HG02885 (cell line): ENCODE data around the gene SKIL.
A peak's percentile ranks its signal among the peaks of the same experiment; 100 is the strongest.
"Not testable (repeated sequence)": the region's sequence is repeated elsewhere in the genome, so short reads cannot be mapped to it uniquely, and the experiment has no call there.

Experiments used
- ATAC-seq: cut with Tn5 transposase; IDR thresholded peaks from one replicate; pipeline ENCODE4 v1.9.1; 2021; ENCODE audit warnings: mild to moderate bottlenecking; ENCODE audit not compliant: unreplicated experiment, poor library complexity

Gene SKIL, protein sequence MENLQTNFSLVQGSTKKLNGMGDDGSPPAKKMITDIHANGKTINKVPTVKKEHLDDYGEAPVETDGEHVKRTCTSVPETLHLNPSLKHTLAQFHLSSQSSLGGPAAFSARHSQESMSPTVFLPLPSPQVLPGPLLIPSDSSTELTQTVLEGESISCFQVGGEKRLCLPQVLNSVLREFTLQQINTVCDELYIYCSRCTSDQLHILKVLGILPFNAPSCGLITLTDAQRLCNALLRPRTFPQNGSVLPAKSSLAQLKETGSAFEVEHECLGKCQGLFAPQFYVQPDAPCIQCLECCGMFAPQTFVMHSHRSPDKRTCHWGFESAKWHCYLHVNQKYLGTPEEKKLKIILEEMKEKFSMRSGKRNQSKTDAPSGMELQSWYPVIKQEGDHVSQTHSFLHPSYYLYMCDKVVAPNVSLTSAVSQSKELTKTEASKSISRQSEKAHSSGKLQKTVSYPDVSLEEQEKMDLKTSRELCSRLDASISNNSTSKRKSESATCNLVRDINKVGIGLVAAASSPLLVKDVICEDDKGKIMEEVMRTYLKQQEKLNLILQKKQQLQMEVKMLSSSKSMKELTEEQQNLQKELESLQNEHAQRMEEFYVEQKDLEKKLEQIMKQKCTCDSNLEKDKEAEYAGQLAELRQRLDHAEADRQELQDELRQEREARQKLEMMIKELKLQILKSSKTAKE

GRCh38 chr3:170357176-170358041 lies at the start of gene SKIL:
Gene SKIL, plus strand, starts transcription at chr3:170357715. Its CDS starts 2,617 bp downstream, at chr3:170360332.
- peak; percentile 55 for ATAC-seq

DNA sequence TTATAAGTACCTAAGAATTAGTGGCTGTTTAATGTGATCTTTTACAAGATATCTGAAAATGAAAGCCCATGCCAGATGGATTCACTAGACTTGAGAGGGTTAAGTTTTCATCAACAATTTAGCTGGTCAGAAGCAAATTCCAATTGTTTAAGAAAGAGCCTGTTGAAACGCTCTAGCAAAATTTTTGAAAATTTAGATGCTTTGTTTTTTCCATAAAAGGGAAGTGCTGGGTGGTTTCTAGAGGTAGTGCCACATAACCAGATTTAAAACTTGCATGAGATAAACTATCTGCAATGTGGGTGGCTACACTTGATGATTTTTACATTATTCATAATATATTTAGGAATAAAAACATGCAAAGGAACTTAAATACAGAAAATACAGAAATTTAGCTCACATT lies 48.5 kb upstream of the SKIL start:
- no peak for ATAC-seq

- no peak for ATAC-seq
Measured at GRCh38 chr3:170317954-170318353, 39.6 kb upstream of the SKIL start.

GRCh38 chr3:170320461-170321121 lies 36.9 kb upstream of the SKIL start:
- no peak for ATAC-seq

- no peak for ATAC-seq
Measured at GRCh38 chr3:170321321-170322034, 36.0 kb upstream of the SKIL start.

DNA sequence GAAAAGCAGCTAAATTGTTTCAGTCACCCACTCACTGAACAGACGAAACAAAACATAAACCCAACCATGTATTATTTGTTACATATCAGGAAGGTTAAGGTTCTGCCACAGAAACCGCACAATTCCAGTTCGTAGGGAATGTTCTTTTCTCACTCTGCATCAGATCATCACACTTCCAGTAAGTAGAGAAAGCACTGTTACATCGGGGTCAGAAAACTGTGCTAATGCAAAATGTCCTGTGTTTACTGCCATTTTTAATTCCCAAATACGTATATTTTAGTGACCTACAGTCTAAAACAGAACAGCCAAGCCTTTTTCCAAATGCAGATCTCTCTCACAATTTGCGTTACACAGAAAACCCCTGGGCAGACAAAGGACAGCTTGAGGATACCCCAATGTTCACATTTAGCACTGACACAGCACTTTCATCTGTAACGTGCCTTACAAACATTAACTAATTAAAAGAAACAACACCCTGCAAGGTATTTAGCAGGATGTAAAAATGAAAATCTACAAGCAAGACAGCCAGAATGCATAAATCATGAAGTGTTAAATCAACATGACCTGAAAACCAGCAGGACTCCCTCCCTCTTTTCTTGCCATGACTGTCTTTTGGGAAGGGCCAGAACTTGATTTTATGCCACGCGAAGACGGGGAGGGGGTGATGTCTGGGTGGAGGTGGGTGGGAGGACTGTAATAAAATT lies 34.8 kb upstream of the SKIL start:
- ATAC-seq = no peak

DNA sequence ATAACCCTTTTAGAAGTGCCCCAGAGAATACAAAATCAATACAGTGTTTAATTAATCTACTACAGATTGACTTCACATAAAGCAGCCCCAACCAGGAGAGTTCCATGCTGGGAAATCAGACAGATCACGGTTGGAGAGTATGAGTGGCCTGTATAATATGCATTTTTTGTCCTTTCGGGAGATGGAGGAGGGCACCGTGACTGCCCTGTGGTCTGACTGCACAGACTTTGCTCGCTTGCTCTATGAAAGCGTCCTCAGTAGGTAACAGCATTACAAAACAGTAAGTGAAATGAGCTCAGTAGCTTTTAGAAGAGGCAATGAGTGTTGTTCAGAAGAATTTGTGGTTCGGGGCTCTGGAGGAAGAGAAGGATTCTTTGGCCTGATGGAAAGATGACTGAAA lies 34.2 kb upstream of the SKIL start:
- ATAC-seq = no peak

DNA sequence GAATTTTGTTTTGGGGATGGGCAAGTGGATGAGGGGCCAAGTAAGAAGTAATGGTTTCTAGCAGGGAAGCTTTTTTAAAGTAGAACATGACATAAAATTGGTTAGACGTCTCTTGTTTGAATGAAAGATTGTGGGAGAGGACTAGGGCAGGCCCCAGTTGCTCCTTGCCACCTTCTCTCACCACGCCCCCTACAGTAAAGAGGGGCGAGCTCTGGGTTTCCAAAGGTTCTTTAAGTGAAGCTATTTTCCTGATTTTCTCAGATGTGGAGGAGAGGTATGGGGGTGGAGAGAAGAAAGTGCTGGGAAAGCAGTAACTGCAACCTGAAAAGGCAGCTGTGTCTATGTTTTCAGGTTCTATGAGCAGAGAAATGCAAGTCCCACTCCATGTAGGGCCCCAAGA lies 32.6 kb upstream of the SKIL start:
- no peak for ATAC-seq

DNA sequence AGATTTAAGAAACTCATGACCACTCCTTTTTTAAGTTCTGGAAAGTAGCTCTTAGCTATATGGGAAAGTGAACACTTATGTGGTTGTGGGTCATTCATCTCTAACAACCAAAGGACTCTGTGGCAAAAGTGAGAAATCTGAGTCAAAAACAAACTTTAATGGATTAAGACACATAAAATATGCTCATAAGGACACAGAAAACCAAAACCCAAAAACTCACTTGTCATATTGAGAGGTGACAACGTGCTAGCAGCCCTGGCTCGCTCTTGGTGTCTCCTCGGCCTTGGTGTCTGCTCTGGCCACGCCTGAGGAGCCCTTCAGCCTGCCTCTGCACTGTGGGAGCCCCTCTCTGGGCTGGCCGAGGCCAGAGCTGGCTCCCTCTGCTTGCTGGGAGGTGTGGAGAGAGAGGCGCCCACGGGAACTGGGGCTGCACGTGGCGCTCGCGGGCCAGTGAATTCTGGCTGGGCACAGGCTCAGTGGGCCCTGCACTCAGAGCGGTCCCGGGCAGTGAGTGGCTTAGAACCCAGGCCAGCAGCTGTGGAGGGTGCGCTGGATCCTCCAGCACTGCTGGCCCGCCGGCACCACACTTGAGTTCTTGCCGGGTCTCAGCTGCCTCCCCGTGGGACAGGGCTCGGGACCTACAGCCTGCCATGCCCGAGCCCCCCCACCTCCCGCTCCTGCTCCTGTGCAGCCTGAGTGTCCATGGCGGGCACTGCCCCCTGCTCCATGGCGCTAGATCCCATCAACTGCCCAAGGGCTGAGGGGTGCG lies 30.3 kb upstream of the SKIL start:
- no peak for ATAC-seq

DNA sequence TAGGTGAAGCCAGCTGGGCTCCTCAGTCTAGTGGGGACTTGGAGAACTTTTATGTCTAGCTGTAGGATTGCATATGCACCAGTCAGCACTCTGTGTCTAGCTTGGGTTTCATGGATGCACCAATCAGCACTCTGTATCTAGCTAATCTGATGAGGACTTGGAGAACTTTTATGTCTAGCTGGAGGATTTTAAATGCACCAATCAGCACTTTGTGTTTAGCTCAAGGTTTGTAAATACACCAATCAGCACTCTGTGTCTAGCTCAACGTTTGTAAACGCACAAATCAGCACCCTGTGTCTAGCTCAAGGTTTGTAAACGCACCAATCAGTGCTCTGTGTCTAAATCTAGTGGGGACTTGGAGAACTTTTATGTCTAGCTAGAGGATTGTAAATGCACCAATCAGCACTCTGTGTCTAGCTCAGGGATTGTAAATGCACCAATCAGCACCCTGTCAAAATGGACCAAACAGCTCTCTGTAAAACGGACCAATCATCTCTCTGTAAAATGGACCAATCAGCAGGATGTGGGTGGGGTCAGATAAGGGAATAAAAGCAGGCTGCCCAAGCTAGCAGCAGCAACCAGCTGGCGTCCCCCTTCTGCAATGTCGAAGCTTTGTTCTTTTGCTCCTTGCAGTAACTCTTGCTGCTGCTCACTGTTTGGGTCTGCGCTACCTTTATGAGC lies 29.5 kb upstream of the SKIL start:
- not testable (repeated sequence) for ATAC-seq

DNA sequence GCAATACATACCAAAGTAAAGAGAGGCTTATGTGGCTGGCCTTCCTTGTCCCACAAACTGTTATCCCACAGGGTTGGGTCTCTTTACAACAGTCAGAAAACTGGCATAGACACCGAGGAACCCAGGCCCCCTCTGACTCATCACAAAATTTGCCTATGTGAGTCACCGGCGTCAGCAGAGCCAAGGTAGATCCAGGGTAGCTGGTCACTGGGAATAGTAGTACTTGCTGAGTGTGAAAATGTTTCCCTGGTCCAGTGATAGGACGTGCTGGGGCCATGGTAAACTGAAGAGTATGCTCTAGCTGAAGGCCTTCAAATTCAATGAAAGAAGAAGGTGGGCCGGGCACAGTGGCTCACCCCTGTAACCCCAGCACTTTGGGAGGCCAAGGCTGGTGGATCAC lies 27.1 kb upstream of the SKIL start:
- no peak for ATAC-seq

DNA sequence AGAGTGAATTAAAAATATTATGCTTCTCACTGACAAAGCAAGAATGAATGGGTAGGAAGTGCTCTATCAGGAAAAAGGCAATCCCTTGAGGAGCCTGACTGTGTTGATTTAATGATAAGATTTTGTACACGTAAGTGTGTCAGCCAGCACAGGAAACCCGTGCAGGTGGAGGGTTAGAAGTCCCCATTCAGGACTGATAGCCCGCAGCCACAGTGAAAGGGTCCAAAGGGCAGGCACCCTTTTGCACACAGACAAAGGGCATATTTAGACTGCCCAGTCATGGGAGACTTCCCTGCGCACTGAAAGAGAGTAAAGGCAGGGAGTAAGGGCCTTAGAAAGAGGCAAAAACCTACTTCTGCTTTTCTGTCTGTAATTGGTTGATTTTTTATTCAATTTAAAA lies 26.4 kb upstream of the SKIL start:
- no peak for ATAC-seq

GRCh38 chr3:170337420-170337819 lies 20.1 kb upstream of the SKIL start:
- no peak for ATAC-seq

GRCh38 chr3:170338690-170339340 lies 18.7 kb upstream of the SKIL start:
- ATAC-seq = no peak

GRCh38 chr3:170342273-170342672 lies 15.2 kb upstream of the SKIL start:
- not testable (repeated sequence) for ATAC-seq

- not testable (repeated sequence) for ATAC-seq
Measured at GRCh38 chr3:170343859-170344258, 13.7 kb upstream of the SKIL start.

- ATAC-seq = no peak
Measured at GRCh38 chr3:170344971-170345370, 12.5 kb upstream of the SKIL start.
